ENCODE results near the gene INO80B.
A peak's percentile ranks its signal among the peaks of the same experiment; 100 is the strongest.
"Not testable (repeated sequence)": the region's sequence is repeated elsewhere in the genome, so short reads cannot be mapped to it uniquely, and the experiment has no call there.

The INO80B gene

GRCh38 chr2:74474899-74475298 is 20.0 kb downstream of the INO80B start:
- DNase-seq = peak in 1 of 51 donors; percentile 10

- DNase-seq = no peak
Measured at GRCh38 chr2:74481431-74481830, 26.5 kb downstream of the INO80B start.

GRCh38 chr2:74481961-74482800 is 27.3 kb downstream of the INO80B start:
- peak in 11 of 51 donors; percentile 26 to 83 (median 63) for DNase-seq

- DNase-seq = peak; percentile 77 to 99 (median 93)
Measured at GRCh38 chr2:74482801-74483674, 28.2 kb downstream of the INO80B start, which contains the start of the genes CCDC142 and TTC31. Gene CCDC142, minus strand, starts transcription at chr2:74482998. Its CDS starts 161 bp downstream, at chr2:74482837. Gene TTC31, plus strand, starts transcription at chr2:74483081. Its CDS starts 15 bp downstream, at chr2:74483096.

GRCh38 chr2:74483675-74484164 is 28.8 kb downstream of the INO80B start:
- DNase-seq = not testable (repeated sequence)

- no peak for DNase-seq
Measured at GRCh38 chr2:74486141-74486540, 31.3 kb downstream of the INO80B start.

GRCh38 chr2:74488643-74489481 is 34.0 kb downstream of the INO80B start:
- DNase-seq = no peak

- DNase-seq = no peak
Measured at GRCh38 chr2:74489906-74490305, 35.0 kb downstream of the INO80B start.

- no peak for DNase-seq
Measured at GRCh38 chr2:74491648-74492544, 37.0 kb downstream of the INO80B start.

GRCh38 chr2:74493546-74493945 is 38.7 kb downstream of the INO80B start:
- no peak for DNase-seq

GRCh38 chr2:74495440-74495839 is 40.6 kb downstream of the INO80B start:
- DNase-seq = no peak

- DNase-seq = no peak
Measured at GRCh38 chr2:74496997-74497776, 42.3 kb downstream of the INO80B start.

- DNase-seq = no peak
Measured at GRCh38 chr2:74497777-74498499, 43.1 kb downstream of the INO80B start.

- no peak for DNase-seq
Measured at GRCh38 chr2:74498500-74499266, 43.8 kb downstream of the INO80B start.

- DNase-seq = no peak
Measured at GRCh38 chr2:74499267-74499939, 44.5 kb downstream of the INO80B start, which contains the start of gene LBX2. Gene LBX2, minus strand, starts transcription at chr2:74499603. Its CDS starts 66 bp downstream, at chr2:74499537.

GRCh38 chr2:74499940-74500577 is 45.2 kb downstream of the INO80B start:
- no peak for DNase-seq

All from hypothalamus (tissue), 51 donors.